NT2/D1 (cell line): ENCODE data around the gene SLC34A1.

Experiments
- SUZ12 ChIP-seq: IDR thresholded peaks from 2 replicates; pipeline ENCODE4 v1.6.1; 2011; ENCODE audit not compliant: insufficient read length, insufficient read depth; ENCODE audit errors: extremely low read depth
- YY1 ChIP-seq: IDR thresholded peaks from 2 replicates; pipeline ENCODE4 v1.6.1; 2011; ENCODE audit not compliant: insufficient read length, insufficient read depth
- ZNF274 ChIP-seq: IDR thresholded peaks from 2 replicates; pipeline ENCODE4 v1.6.1; 2011; ENCODE audit warnings: mild to moderate bottlenecking, low read depth, low read length

DNA sequence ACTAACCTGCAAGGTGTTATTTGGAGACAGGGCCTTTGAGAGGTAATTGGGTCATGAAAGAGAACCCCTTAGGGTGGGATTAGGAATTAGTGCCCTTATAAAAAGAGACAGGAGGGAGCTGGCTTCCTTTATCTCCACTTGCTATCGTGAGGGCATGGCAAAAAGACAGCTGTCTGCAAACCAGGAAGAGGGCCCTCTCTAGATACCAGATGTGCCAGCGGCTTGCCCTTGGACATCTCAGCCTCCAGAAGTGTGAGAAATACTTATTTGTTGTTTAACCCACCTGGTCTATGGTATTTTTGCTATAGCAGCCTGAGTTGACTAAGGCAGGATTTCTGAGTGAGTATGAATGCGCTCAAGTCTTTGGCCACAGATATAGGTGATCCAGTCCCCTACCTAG is 27.5 kb upstream of the SLC34A1 start:
- no peak for TF ChIP-seq ZNF274
- no peak for TF ChIP-seq YY1
- TF ChIP-seq SUZ12, result no peak
